GOT3 (cell line): Measurements from ENCODE around the gene BAAT.

Source experiments
- DNase-seq: peaks from one replicate; lab custom pipeline; 2025; ENCODE audit warnings: mixed read lengths; lab: John Stamatoyannopoulos, UW

BAAT gene

DNA sequence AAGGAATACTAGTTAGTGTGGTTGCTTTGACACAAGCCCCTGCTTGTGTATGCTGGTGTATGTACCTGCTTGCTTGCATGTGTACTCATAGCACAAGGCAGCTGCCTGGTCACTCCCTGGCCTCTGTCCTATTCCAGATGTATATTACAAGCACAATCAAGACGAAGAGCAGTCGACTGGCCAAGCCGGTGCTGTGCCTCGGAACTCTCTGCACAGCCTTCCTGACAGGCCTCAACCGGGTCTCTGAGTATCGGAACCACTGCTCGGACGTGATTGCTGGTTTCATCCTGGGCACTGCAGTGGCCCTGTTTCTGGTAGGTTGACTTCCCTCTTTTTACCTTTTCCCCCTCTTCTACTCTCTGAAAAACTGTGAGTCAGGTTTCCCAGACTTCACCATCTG, 72.1 kb downstream of the BAAT start:
- no peak for DNase-seq

- no peak for DNase-seq
Observed at GRCh38 chr9:101311758-101312420, 72.9 kb downstream of the BAAT start.

DNA sequence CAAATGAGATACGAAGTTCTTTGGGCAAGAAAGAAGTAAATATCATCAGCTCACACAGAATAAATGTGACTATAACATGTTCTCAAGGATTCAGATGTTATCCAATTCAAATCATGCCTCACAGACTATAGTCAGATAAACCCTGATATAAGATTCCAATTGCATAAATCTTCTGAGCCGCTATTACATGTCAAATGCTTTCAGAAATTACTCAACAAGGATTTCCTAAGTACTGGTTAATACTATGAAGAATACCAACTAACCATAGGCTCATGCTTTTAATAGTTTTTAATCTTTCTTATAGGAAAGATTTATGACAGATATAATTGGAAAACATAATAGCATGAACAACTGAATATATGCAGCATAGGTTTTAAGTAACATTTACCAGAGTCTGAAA, 73.6 kb downstream of the BAAT start:
- no peak for DNase-seq
